GM19099 (cell line): ENCODE measurements around the gene FTH1.

Source experiments
- POLR2A ChIP-seq: IDR thresholded peaks from 3 replicates; pipeline ENCODE4 v1.6.1; 2011; ENCODE audit warnings: low read depth; ENCODE audit not compliant: insufficient read length; ENCODE audit errors: extremely low read depth

FTH1 gene

GRCh38 chr11:61967116-61967923 lies at the start of gene FTH1:
Gene FTH1 (minus strand): TSS chr11:61967634. CDS start chr11:61967425, 209 bp downstream.
- peak; percentile 97 for TF ChIP-seq POLR2A

- TF ChIP-seq POLR2A = no peak
Measured at GRCh38 chr11:62015615-62016014, 48.2 kb upstream of the FTH1 start.

- no peak for TF ChIP-seq POLR2A
Measured at GRCh38 chr11:62013537-62014476, 46.4 kb upstream of the FTH1 start.

GRCh38 chr11:62012832-62013461 lies 45.5 kb upstream of the FTH1 start:
- TF ChIP-seq POLR2A = no peak

GRCh38 chr11:62012451-62012831 lies 45.0 kb upstream of the FTH1 start:
- TF ChIP-seq POLR2A = no peak

GRCh38 chr11:62011881-62012280 lies 44.4 kb upstream of the FTH1 start:
- no peak for TF ChIP-seq POLR2A

GRCh38 chr11:62010935-62011528 lies 43.6 kb upstream of the FTH1 start:
- TF ChIP-seq POLR2A = no peak

GRCh38 chr11:62008193-62008592 lies 40.8 kb upstream of the FTH1 start:
- TF ChIP-seq POLR2A = no peak

GRCh38 chr11:62004473-62004872 lies 37.0 kb upstream of the FTH1 start:
- no peak for TF ChIP-seq POLR2A

GRCh38 chr11:62001450-62002191 lies 34.2 kb upstream of the FTH1 start:
- no peak for TF ChIP-seq POLR2A

GRCh38 chr11:62000539-62001446 lies 33.4 kb upstream of the FTH1 start:
- no peak for TF ChIP-seq POLR2A

- no peak for TF ChIP-seq POLR2A
Measured at GRCh38 chr11:61999141-61999975, 31.9 kb upstream of the FTH1 start.
